HepG2 (cell line): ENCODE results near the gene LCTL. TPM values are rescaled to one million over a fixed set of nuclear protein-coding genes. Genes with fewer than 3 reads are reported as not detected.
A peak's percentile ranks its signal among the peaks of the same experiment; 100 is the strongest.

ENCODE experiments used
- ATAC-seq: fragments of 200-7000 bp; cut with Tn5 transposase; 3 replicates; pipeline ENCODE4 v1.9.1; 2020; ENCODE audit warnings: mild to moderate bottlenecking, moderate library complexity
- BruUV-seq: library from RNA; stranded (reverse); fragments of 400-500 nt; replicated peaks from 2 replicates; lab custom pipeline; 2021; lab: Mats Ljungman, UMichigan
- CTCF ChIA-PET: fragments of 300-600 bp; formaldehyde crosslinking; extraction: SDS; loops from one replicate; lab custom pipeline; 2021; ENCODE audit warnings: low total read pairs, inconsistent platforms, low intra/inter-chr PET ratio; lab: Yijun Ruan, JAX
- POLR2A ChIA-PET: fragments of 350-600 bp; sonication (Branson Sonifier 250); formaldehyde crosslinking; loops from one replicate; lab custom pipeline; 2020; ENCODE audit warnings: antibody characterized with exemption, inconsistent platforms; lab: Yijun Ruan, JAX
- DNase-seq: peaks from one replicate; pipeline ENCODE4 v3.0.0-alpha.2; 2015; ENCODE audit warnings: low spot score
- FAIRE-seq: peaks from 3 replicates; lab custom pipeline; 2011; peaks lifted over from hg19 to GRCh38; lab: Jason Lieb, UNC
- H2AFZ ChIP-seq: one replicate; pipeline ENCODE4 v1.6.1; 2011; ENCODE audit warnings: low read length, inconsistent platforms
- H3K27ac ChIP-seq: fragments of 300-600 bp; 3 replicates; pipeline ENCODE4 v1.8.0; 2011; ENCODE audit warnings: mixed run types, mild to moderate bottlenecking, mixed read lengths, low read length, inconsistent platforms; ENCODE audit not compliant: insufficient read depth; ENCODE audit errors: extremely low read length
- H3K27me3 ChIP-seq, 2 experiments: fragments of 200-600 bp in 1 of 2; 2 replicates in 1 of 2; 3 replicates in 1 of 2; pipeline versions ENCODE4 v1.6.0 to v1.8.0; 2011; ENCODE audit warnings: low read length in 2 of 2, mild to moderate bottlenecking in 2 of 2, moderate library complexity in 2 of 2, inconsistent platforms in 1 of 2; ENCODE audit not compliant: insufficient read depth in 2 of 2, control insufficient read depth in 1 of 2
- H3K36me3 ChIP-seq, 2 experiments: fragments of 200-600 bp in 1 of 2; replicated peaks in 1 of 2; 2 replicates in 1 of 2; 3 replicates in 1 of 2; pipeline versions ENCODE4 v1.5.1 to v1.8.0; 2011; ENCODE audit warnings: low read length in 2 of 2, inconsistent platforms in 1 of 2; ENCODE audit not compliant: insufficient read depth in 2 of 2, control insufficient read depth in 1 of 2
- H3K4me1 ChIP-seq: 2 replicates; pipeline ENCODE4 v1.5.1; 2012; ENCODE audit warnings: low read length, inconsistent platforms; ENCODE audit not compliant: insufficient read depth
- H3K4me2 ChIP-seq: 2 replicates; pipeline ENCODE4 v1.6.0; 2011; ENCODE audit warnings: low read depth, low read length, inconsistent platforms
- H3K4me3 ChIP-seq, 3 experiments: fragments of 200-600 bp in 1 of 3; sonication (generic), shearing (Covaris generic) in 1 of 3; replicated peaks in 1 of 3; 2 replicates each; pipeline ENCODE4 v1.5.1; 2011 to 2016; ENCODE audit warnings: low read length in 3 of 3, inconsistent platforms in 2 of 3, low read depth in 2 of 3, mild to moderate bottlenecking in 2 of 3, control low read depth in 1 of 3, mixed read lengths in 1 of 3; ENCODE audit not compliant: insufficient read depth in 1 of 3
- H3K79me2 ChIP-seq: one replicate; pipeline ENCODE4 v1.6.1; 2011; ENCODE audit warnings: low read length, inconsistent platforms; ENCODE audit not compliant: insufficient read depth
- H3K9ac ChIP-seq: 2 replicates; pipeline ENCODE4 v1.6.0; 2011; ENCODE audit warnings: mild to moderate bottlenecking, low read depth, low read length, inconsistent platforms; ENCODE audit not compliant: insufficient read depth
- H3K9me3 ChIP-seq: 2 replicates; pipeline ENCODE4 v1.5.1; 2012; ENCODE audit warnings: mild to moderate bottlenecking, low read length
- H4K20me1 ChIP-seq: 2 replicates; pipeline ENCODE4 v1.6.0; 2011; ENCODE audit warnings: inconsistent platforms, mild to moderate bottlenecking, low read length, moderate library complexity; ENCODE audit not compliant: insufficient read depth
- ATF1 ChIP-seq: IDR thresholded peaks from 2 replicates; pipeline ENCODE4 v1.6.1; 2016; ENCODE audit warnings: mild to moderate bottlenecking, control low read depth
- FOSL2 ChIP-seq: sonication (generic); formaldehyde crosslinking; IDR thresholded peaks from 2 replicates; pipeline ENCODE4 v1.4.0; 2020; ENCODE audit warnings: missing genetic modification reagents
- GATAD2A ChIP-seq: IDR thresholded peaks from 2 replicates; pipeline ENCODE4 v1.6.1; 2016
- HNRNPK ChIP-seq: fragments of 200-400 bp; formaldehyde crosslinking; IDR thresholded peaks from 2 replicates; pipeline ENCODE4 v1.6.1; 2018; ENCODE audit warnings: low read length, low read depth, moderate library complexity, mild to moderate bottlenecking; ENCODE audit not compliant: poor library complexity, severe bottlenecking
- HOXA9 ChIP-seq: sonication (generic); formaldehyde crosslinking; IDR thresholded peaks from 2 replicates; pipeline ENCODE4 v1.8.1; 2022; ENCODE audit warnings: missing genetic modification reagents, mild to moderate bottlenecking, moderate library complexity, borderline replicate concordance
- MAFK ChIP-seq, 2 experiments: IDR thresholded peaks in 1 of 2; conservative IDR thresholded peaks in 1 of 2; 2 replicates each; pipeline ENCODE4 v1.6.1; 2011; ENCODE audit warnings: improper control_type of control experiment in 2 of 2, low read length in 2 of 2
- PHF8 ChIP-seq: sonication (generic); formaldehyde crosslinking; IDR thresholded peaks from 2 replicates; pipeline ENCODE4 v1.5.0; 2020; ENCODE audit warnings: missing genetic modification reagents
- REST ChIP-seq, 2 experiments: IDR thresholded peaks; 2 replicates each; pipeline ENCODE4 v1.6.1; 2011 to 2012; ENCODE audit warnings: low read length in 2 of 2, borderline replicate concordance in 1 of 2, low read depth in 1 of 2, mild to moderate bottlenecking in 1 of 2, moderate library complexity in 1 of 2
- RFXAP ChIP-seq: sonication (generic); formaldehyde crosslinking; IDR thresholded peaks from 2 replicates; pipeline ENCODE4 v1.4.0; 2020; ENCODE audit warnings: missing genetic modification reagents, borderline replicate concordance
- SNAPC2 ChIP-seq: sonication (generic); formaldehyde crosslinking; IDR thresholded peaks from 2 replicates; pipeline ENCODE4 v1.8.1; 2022; ENCODE audit warnings: mild to moderate bottlenecking, missing genetic modification reagents
- TERF1 ChIP-seq: sonication (generic); formaldehyde crosslinking; IDR thresholded peaks from 2 replicates; pipeline ENCODE4 v1.8.0; 2022; ENCODE audit warnings: mild to moderate bottlenecking, missing genetic modification reagents, moderate library complexity
- XBP1 ChIP-seq: sonication (generic); formaldehyde crosslinking; IDR thresholded peaks from 2 replicates; pipeline ENCODE4 v1.5.0; 2020; ENCODE audit warnings: missing genetic modification reagents
- ZMYM4 ChIP-seq: sonication (generic); formaldehyde crosslinking; IDR thresholded peaks from 2 replicates; pipeline ENCODE4 v1.8.1; 2023; ENCODE audit warnings: mild to moderate bottlenecking, missing genetic modification reagents
- ZNF12 ChIP-seq: sonication (generic); formaldehyde crosslinking; IDR thresholded peaks from 2 replicates; pipeline ENCODE4 v1.5.0; 2020; ENCODE audit warnings: missing genetic modification reagents
- ZNF331 ChIP-seq: sonication (generic); formaldehyde crosslinking; IDR thresholded peaks from 2 replicates; pipeline ENCODE4 v1.4.0; 2020; ENCODE audit warnings: missing genetic modification reagents
- WGBS: methylation state at CpG from one replicate; pipeline ENCODE4 v1.1.6; 2017; ENCODE audit warnings: low lambda C conversion rate; 5-methylcytosine and 5-hydroxymethylcytosine counted together
- in situ Hi-C: cut with HindIII; loops from 2 replicates; pipeline ENCODE4 v1.10.0; 2017; ENCODE audit warnings: low pct_unique_long_range_greater_than_20kb; ENCODE audit not compliant: extremely low pct_ligation_motif_present
- intact Hi-C: fragments of 100-400 bp; cut with micrococcal nuclease; formaldehyde crosslinking; loops from one replicate; pipeline ENCODE4 v1.10.0; 2022; ENCODE audit not compliant: unreplicated experiment
- polyA plus RNA-seq, 8 experiments: library from polyadenylated mRNA; depleted of rRNA in 3 of 8; stranded (reverse) in 7 of 8; unstranded in 1 of 8; fragments of >200 nt; fragmentation: Illumina TruSeq in 4 of 8; extraction: Trizol in 4 of 8; gene quantifications; 2 replicates each; pipeline versions ENCODE4 v1.2.1 to v1.2.3, GENCODE V29; 2011 to 2016; ENCODE audit warnings: low read depth in 4 of 8, missing spikeins in 1 of 8, mixed read lengths in 1 of 8; ENCODE audit not compliant: insufficient read depth in 1 of 8
- total RNA-seq, 5 experiments: library from RNA; depleted of rRNA; stranded (reverse); fragments of >200 nt; fragmentation: Illumina TruSeq; extraction: Trizol; gene quantifications; 2 replicates each; pipeline ENCODE4 v1.2.3, GENCODE V29; 2016; ENCODE audit warnings: low read depth in 1 of 5

Gene LCTL
- total and polyA plus RNA-seq, 2 of the 13 experiments (the other 11 are each of a cell fraction or from before 2014, with no cell fraction given) = 0.96 to 1.4 TPM

GRCh38 chr15:66565741-66566144, at the start of gene LCTL (continued):
- no peak for TF ChIP-seq REST (IDR thresholded peaks at IDR 0.05; ENCODE audit: borderline replicate concordance in 1 of 2, low read depth in 1 of 2, low read length in 2 of 2)
- 0 out of 4 replicates have a peak, but pooled peaks of 1 of the 2 experiments have one; percentile 14 for TF ChIP-seq MAFK (conservative IDR thresholded peaks at IDR 0.05 in 1 of 2, IDR thresholded peaks at IDR 0.05 in 1 of 2; ENCODE audit: low read length in 2 of 2)
- TF ChIP-seq XBP1 (CRISPR knock-in tag) = no peak
- 0 out of 2 replicates have a peak, but pooled peaks have one; percentile 32 for TF ChIP-seq FOSL2
- peak; percentile 24; the same call in 1 of the 2 replicates for TF ChIP-seq PHF8 (CRISPR knock-in tag)

GRCh38 chr15:66614951-66615760, 49.4 kb upstream of the LCTL start:
- Histone ChIP-seq H3K27me3 (peaks cover 0 to 2% of the 10 kb centered on the region in 2 experiments; a peak in 2 of 5 replicates), H3K4me3 (no peak overlapping the region), H3K9me3 (no peaks in the 10 kb centered on the region), H4K20me1 (no peaks in the 10 kb centered on the region), H3K27ac (no peak overlapping the region), H2AFZ (no peak overlapping the region), H3K36me3 (no peaks in the 10 kb centered on the region), H3K4me2 (no peak overlapping the region), H3K9ac (no peak overlapping the region), H3K79me2 (no peaks in the 10 kb centered on the region), H3K4me1 (peaks cover 33% of the 10 kb centered on the region)
- ATAC-seq (no peak), DNase-seq (no peak), FAIRE-seq (no peak)
- ChIA-PET POLR2A (no interaction called here), CTCF (no interaction called here)
- no TSS peak for BruUV-seq
- intact Hi-C loops (loop anchor here (5.0 kb wide), 1 partner anchor 157 kb away; no protein-coding TSS in a partner anchor), in situ Hi-C loops (loop anchor here (5.0 kb wide), 2 partner anchors 87 to 162 kb away; partner anchors contain the start of gene SMAD6)
- 67% methylated on average over 8 of the region's 8 CpGs for WGBS
- no peak for TF ChIP-seq SNAPC2
- TF ChIP-seq GATAD2A = no peak
- no peak for TF ChIP-seq ZNF12 (CRISPR knock-in tag)
- no peak for TF ChIP-seq ZMYM4
- TF ChIP-seq ZNF331 (CRISPR knock-in tag) = no peak
- TF ChIP-seq ATF1 (CRISPR knock-in tag) = no peak
- no peak for TF ChIP-seq HNRNPK
- TF ChIP-seq TERF1 (CRISPR knock-in tag) = no peak
- TF ChIP-seq RFXAP = no peak
- TF ChIP-seq HOXA9 (CRISPR knock-in tag) = no peak
